K562 (cell line): Measurements from ENCODE around the gene CALY. TPM values are rescaled to one million over a fixed set of nuclear protein-coding genes. Genes with fewer than 3 reads are reported as not detected.

ENCODE experiments used
- NFIC ChIP-seq: fragments of 450-650 bp; IDR thresholded peaks from 2 replicates; pipeline ENCODE4 v1.6.1; 2017; ENCODE audit warnings: mild to moderate bottlenecking, inconsistent platforms
- NR2C2 ChIP-seq, 2 experiments: fragments of 200-800 bp in 1 of 2; sonication (Bioruptor generic) in 1 of 2; sonication (generic) in 1 of 2; formaldehyde crosslinking in 1 of 2; IDR thresholded peaks; 2 replicates each; pipeline versions ENCODE4 v1.6.1 to v1.8.0; 2016 to 2022; ENCODE audit warnings: mild to moderate bottlenecking in 1 of 2, missing compliant biosample characterization in 1 of 2, missing genetic modification characterization in 1 of 2, missing genetic modification reagents in 1 of 2
- SP1 ChIP-seq: sonication (generic); formaldehyde crosslinking; IDR thresholded peaks from 2 replicates; pipeline ENCODE4 v1.8.1; 2022; ENCODE audit warnings: mild to moderate bottlenecking, missing genetic modification reagents
- SPI1 ChIP-seq: IDR thresholded peaks from 2 replicates; pipeline ENCODE4 v1.6.1; 2011; ENCODE audit warnings: low read depth, low read length, control low read depth, borderline replicate concordance
- ZEB2 ChIP-seq: fragments of 450-650 bp; IDR thresholded peaks from 2 replicates; pipeline ENCODE4 v1.6.1; 2016
- ZFX ChIP-seq: sonication (generic); formaldehyde crosslinking; IDR thresholded peaks from 2 replicates; pipeline ENCODE4 v1.8.0; 2022; ENCODE audit warnings: mild to moderate bottlenecking, missing genetic modification reagents, moderate library complexity
- polyA plus RNA-seq, 8 experiments: library from polyadenylated mRNA; depleted of rRNA in 4 of 8; stranded (reverse) in 5 of 8; unstranded in 3 of 8; fragments of >200 nt; fragmentation: Nextera tagmentation in 2 of 8; fragmentation: Illumina TruSeq in 1 of 8; extraction: Ambion mirVana in 2 of 8; extraction: Trizol in 1 of 8; gene quantifications; 2 replicates each; pipeline versions ENCODE4 v1.2.1 to v1.2.3, GENCODE V29; 2011 to 2014; ENCODE audit warnings: inconsistent platforms in 1 of 8, missing spikeins in 1 of 8
- total RNA-seq, 7 experiments: library from RNA; depleted of rRNA in 6 of 7; stranded (reverse); fragments of >200 nt in 6 of 7; fragmentation: Illumina TruSeq in 2 of 7; extraction: Trizol in 2 of 7; gene quantifications; 2 replicates each; pipeline versions ENCODE4 v1.2.1 to v1.2.3, GENCODE V29; 2011 to 2021; ENCODE audit warnings: low replicate concordance in 1 of 7
- TF ChIP-seq, protein P1 (sequence below), 2 experiments: IDR thresholded peaks; 2 replicates each; pipeline ENCODE4 v1.6.1; 2011; ENCODE audit warnings: borderline replicate concordance in 1 of 2, control low read depth in 1 of 2, low read depth in 1 of 2, low read length in 1 of 2, mild to moderate bottlenecking in 1 of 2, mixed read lengths in 1 of 2, moderate library complexity in 1 of 2; ENCODE audit not compliant: insufficient read depth in 1 of 2, insufficient read length in 1 of 2, poor library complexity in 1 of 2, severe bottlenecking in 1 of 2; ENCODE audit errors: extremely low read depth in 1 of 2
- TF ChIP-seq, protein P2 (sequence below): fragments of 250-450 bp; sonication (Bioruptor Pico); IDR thresholded peaks from 2 replicates; pipeline ENCODE4 v1.5.0; 2021

CALY gene
- total and polyA plus RNA-seq, 9 of the 15 experiments (the other 6 are each of a cell fraction or from before 2014, with no cell fraction given): not detected

DNA sequence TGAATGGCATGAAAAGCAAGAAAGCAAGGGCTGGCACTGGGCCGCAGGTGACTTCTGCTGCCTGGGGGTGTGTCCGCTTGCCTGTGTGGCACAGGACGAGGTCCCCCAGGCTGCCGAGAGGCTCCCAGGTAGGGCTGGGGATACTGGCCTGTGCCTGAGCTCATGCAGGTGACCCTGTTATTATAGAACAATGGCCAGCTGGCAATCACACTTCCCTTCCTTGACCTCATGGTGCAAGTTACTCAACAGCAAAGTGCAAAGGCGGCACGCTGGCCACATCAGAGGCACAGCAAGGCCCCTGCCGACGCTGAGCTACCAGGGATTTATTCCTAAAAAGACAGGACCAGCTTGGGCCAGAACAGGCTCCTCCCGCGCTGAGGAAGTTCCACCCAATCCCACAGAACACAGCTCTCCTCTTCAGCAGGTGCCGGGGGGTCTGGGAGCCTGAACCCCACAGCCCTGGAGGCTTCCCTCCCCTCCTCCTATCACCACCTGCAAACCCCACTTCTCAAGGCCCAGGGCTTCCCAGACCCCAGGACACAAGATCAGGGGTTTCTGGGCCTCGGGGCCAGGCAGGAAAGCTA is 58.6 kb downstream of the CALY start (continued):
- TF ChIP-seq, protein P1, sequence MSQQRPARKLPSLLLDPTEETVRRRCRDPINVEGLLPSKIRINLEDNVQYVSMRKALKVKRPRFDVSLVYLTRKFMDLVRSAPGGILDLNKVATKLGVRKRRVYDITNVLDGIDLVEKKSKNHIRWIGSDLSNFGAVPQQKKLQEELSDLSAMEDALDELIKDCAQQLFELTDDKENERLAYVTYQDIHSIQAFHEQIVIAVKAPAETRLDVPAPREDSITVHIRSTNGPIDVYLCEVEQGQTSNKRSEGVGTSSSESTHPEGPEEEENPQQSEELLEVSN (IDR thresholded peaks at IDR 0.05; ENCODE audit: borderline replicate concordance in 1 of 2, extremely low read depth in 1 of 2, insufficient read depth in 1 of 2, insufficient read length in 1 of 2, low read depth in 1 of 2, low read length in 1 of 2, poor library complexity in 1 of 2, severe bottlenecking in 1 of 2): peak in 1 of 2 experiments; percentile 33
- TF ChIP-seq, protein P2, sequence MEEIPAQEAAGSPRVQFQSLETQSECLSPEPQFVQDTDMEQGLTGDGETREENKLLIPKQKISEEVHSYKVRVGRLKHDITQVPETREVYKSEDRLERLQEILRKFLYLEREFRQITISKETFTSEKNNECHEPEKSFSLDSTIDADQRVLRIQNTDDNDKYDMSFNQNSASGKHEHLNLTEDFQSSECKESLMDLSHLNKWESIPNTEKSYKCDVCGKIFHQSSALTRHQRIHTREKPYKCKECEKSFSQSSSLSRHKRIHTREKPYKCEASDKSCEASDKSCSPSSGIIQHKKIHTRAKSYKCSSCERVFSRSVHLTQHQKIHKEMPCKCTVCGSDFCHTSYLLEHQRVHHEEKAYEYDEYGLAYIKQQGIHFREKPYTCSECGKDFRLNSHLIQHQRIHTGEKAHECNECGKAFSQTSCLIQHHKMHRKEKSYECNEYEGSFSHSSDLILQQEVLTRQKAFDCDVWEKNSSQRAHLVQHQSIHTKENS (CRISPR knock-in tag): no peak
- TF ChIP-seq ZFX (CRISPR knock-in tag): peak; percentile 7; the same call in 1 of the 2 replicates
- TF ChIP-seq NR2C2 (CRISPR knock-in tag; IDR thresholded peaks at IDR 0.05): no peak
- TF ChIP-seq NR2C2 (tag; IDR thresholded peaks at IDR 0.05): peak; percentile 44; the same call in 1 of the 2 replicates
- TF ChIP-seq NFIC: no peak
- TF ChIP-seq SPI1: peak; percentile 21; the same call in 1 of the 2 replicates
- TF ChIP-seq ZEB2: 0 out of 2 replicates have a peak, but pooled peaks have one; percentile 40
- 0 out of 2 replicates have a peak, but pooled peaks have one; percentile 42 for TF ChIP-seq SP1 (CRISPR knock-in tag)
